Stimulated activated CD4-positive, alpha-beta T cell treated with anti-CD3 and anti-CD28 coated beads, Interleukin-2, amount 100 ng/mL, for 48 hours (primary cell): ENCODE results near the gene ANKRD1.
A peak's percentile ranks its signal among the peaks of the same experiment; 100 is the strongest.
"Not testable (repeated sequence)": the region's sequence is repeated elsewhere in the genome, so short reads cannot be mapped to it uniquely, and the experiment has no call there.

ENCODE experiments used
- DNase-seq, 2 donors: peaks; one replicate each; pipeline ENCODE4 v3.0.0-alpha.2; 2020

The ANKRD1 gene

GRCh38 chr10:90911133-90912051, 9.5 kb downstream of the ANKRD1 start:
- DNase-seq, result peak; percentile 49 to 52

GRCh38 chr10:90906596-90906995, 14.3 kb downstream of the ANKRD1 start:
- no peak for DNase-seq

DNA sequence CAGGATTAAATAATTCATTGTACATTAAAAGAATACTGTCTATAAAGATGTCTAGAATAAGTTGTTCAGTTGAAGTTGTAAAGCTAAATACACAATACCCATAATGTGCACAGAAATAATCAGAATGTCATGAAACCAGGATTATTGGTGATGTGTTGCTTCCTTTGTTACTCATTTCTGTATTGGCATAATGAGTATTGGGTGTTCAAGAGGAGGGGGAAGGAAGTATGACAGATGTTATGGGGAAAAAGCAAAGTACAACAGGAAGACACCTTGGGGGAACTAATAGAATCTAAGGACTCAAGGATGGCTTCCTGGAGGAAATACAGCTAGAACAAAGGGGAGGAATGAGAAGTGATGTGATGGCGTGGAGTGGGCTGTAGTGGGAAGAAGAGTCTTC, 15.0 kb downstream of the ANKRD1 start:
- DNase-seq, result no peak

- not testable (repeated sequence) for DNase-seq
These were observed 24.0 kb downstream of the ANKRD1 start for GRCh38 chr10:90896916-90897315.

DNA sequence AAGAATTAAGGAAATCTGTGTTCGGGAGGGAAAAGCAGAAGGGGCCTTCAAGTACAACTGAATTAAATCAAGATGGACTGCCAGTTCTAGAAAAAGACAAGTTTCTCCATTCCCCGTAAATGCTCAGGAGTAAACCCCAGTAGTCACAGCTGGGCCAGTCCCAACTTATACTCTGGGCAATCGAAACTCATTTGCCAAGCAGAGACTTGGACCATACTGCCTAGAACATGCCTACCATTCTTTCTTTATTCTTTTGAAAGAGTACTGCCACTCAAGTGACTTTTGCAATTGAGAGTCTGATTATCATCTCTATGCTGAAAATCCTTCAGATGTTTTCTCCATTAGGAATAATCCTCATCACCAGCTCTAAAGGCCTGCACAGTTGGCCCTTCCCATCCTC, 27.7 kb downstream of the ANKRD1 start:
- no peak for DNase-seq

DNA sequence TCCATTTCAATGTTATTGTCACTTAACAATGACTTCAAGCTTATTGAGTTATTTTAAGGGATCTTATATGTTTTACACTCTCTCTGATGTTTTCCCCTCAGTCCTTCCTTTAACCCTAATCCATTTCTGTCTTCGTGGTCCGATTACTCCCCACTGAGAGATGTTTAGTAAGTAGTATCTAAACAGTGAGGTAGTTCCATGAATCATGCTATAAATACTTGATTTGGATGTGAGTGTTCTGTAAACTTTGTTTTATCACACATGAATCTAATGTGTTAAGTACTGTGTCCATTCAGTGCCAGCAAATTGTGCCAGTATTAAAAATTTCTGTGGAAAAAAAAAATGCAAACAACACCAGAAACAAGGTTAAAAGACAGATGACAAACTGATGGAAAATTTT, 30.5 kb downstream of the ANKRD1 start:
- DNase-seq, result no peak

DNA sequence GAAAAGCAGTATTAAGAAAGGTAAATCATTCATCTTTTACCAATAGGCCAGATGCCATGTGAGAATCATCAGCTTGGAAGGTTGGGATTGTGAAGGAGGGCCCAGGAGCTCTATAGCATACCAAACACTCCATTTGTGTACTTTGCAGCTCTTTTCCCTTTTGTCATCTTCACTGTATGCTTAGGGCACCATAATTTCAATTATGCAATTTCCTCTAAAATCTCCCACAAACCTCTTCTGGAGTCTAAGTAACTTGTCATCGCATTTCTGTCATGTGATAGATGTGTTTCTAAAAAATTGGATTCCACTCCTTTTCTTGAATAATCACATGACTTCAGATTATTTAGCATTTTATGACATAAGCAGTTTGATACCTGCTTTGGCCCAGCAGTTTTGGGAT, 31.3 kb downstream of the ANKRD1 start:
- DNase-seq, result no peak

DNA sequence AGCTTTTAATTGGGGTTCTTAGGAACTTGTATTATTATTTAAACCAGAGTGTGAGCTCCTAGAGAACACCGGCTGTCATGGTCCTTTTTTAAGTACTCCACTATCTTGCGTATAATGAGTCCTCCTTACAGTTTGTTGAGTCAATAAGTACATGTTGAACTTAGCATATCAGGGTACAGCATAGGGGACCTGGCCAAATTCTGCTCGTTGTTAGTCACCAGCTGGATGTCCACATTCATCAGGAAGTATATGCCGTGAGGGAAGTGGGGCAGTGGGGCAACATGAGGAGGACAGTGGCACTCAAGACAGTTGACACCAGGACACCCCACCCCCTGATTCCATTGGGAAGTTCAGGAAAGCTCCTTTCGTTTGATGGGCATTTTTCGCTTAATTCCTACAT, 32.5 kb downstream of the ANKRD1 start:
- DNase-seq, result no peak

DNA sequence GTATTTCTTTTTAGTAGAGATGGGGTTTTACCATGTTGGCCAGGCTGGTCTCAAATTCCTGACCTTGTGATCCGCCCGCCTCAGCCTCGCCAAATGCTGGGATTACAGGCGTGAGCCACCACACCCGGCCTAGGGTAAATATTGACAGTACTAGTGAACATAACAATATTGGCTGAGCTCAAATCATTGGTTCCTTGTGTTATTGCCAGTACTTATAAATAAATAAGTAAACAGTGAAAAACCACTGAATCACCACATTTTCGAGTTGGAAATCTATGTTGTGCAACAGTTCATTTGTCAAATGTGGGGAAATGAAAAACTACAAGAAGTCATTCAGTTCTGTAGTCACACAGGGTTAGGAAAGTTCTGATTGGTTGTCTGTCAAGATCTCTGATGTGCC, 33.3 kb downstream of the ANKRD1 start:
- DNase-seq, result no peak

GRCh38 chr10:90885176-90885575, 35.7 kb downstream of the ANKRD1 start:
- DNase-seq, result no peak

DNA sequence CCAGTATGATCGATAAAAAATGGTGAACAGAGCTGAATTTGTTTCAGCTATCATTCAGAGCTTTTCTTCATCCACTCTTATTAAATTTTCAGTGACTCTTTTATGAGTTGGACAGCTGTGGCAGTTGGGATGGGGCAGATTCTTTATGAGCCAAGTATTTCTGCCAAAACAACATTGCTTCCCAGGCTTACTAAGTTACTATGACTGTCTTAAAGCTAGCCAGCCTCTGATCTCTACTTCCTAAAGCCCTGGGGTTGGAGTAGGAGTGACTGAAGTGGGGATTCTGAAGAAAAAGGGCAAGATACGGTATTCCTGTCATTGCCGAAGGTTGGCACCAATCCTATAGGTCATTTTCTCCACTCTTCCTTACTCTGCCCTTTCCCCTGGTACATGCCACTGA, 36.5 kb downstream of the ANKRD1 start:
- DNase-seq, result no peak

GRCh38 chr10:90880059-90880719, 40.7 kb downstream of the ANKRD1 start:
- not testable (repeated sequence) for DNase-seq

DNA sequence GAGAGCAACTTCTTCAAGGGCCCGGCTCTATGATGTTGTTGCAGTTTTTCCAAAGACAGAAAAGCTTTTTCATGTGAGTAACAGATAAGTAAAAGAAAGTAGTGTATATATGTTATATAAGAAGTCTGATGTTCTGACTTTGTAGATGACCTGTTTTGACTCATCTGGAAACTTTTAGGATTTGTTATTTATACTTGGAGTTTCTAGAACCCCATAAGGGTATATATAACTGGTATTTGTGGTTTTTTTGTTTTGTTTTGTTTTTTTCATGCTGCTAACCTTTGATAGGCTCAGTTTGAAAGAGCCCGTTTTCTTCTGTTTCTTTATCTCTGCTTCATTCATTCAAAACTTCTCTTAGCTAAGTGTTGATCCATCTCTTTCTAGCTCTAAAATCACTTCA, 41.8 kb downstream of the ANKRD1 start:
- no peak for DNase-seq

GRCh38 chr10:90872648-90873020, 48.3 kb downstream of the ANKRD1 start:
- DNase-seq, result peak in 1 of 2 donors; percentile 6

GRCh38 chr10:90871766-90872647, 48.9 kb downstream of the ANKRD1 start, which contains the start of gene RPP30:
RPP30 (plus strand) TSS chr10:90871974; CDS start chr10:90871987, 13 bp downstream.
- DNase-seq, result peak; percentile 70 to 79

DNA sequence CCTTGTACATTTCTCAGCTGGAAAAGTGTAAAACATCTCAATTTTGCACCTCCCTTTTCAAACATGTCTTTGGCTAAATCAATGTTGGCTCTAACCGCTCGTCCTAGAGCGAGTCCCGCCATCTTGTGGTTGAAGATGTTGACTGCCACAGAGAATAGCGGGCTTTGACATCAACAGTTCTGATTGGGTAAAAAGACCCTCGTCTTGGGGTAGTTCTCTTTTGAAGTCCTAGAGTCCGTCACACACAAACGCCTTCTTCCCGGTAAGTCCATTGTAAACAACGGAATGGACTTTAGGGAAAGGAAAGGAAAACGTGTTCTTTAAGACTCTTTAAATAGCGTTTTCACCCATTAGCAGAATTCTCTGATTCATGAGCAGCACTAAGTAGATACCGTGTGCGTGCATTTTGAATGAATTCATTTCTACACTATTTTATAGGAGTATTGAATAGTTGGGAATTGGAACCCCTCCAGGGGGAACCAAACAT, 49.6 kb downstream of the ANKRD1 start:
- DNase-seq, result peak in 1 of 2 donors; percentile 18

GRCh38 chr10:90866050-90866598, 54.8 kb downstream of the ANKRD1 start:
- no peak for DNase-seq

- no peak for DNase-seq
These were observed 55.5 kb downstream of the ANKRD1 start for GRCh38 chr10:90865401-90865800.

DNA sequence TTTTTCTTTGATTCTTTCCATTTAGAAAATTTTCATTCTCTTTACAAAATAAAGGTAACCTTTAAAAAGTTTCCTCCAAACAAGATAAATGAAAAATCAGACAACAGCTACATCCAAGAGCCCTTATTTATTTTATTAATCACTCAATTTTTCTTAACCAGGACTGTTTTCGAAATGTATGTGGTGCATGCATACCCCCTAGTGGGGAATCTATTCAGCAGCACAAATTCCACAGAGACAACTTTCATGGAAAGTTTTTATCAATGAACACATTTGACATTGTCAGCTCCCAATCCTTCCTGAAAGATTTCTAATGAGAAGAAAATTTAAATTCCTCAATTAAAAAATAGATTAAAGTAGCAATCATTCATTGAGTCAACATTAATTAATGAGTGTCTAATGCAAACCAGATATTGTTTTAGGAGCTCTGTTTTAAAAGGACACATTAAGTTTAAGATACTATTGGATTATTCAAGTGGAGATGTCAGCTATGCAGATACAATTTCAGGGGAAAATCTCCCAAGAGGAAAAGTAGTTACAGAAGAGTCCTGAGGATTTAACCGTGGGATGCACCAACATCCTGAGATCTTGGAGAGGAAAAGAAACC, 57.9 kb downstream of the ANKRD1 start:
- no peak for DNase-seq
